Measurements from ENCODE around the gene SPOPL.

Gene SPOPL

DNA sequence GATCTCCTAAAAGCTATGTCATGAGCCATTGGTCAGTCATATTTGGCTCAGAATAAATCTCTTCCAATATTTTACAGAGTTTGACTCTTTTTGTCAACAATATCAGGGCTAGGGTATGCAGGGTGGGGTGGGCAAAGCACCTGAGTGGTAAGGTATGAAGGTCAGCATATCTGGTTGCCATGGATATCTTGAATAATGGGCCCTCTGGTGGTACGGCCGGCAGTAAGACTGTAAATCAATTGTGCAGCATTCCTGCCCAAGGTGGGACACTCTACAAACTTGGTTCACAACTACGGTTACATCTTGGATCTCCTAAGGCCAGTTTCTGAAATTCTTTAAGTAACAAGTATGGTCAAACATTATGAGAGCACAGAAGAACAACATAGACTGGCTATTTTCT, 119.6 kb downstream of the SPOPL start:
- Histone ChIP-seq H3K79me2 (ENCODE audit: insufficient read depth, low read length) (no peaks in the 10 kb centered on the region), H3K4me2 (ENCODE audit: low read depth, low read length, poor library complexity, severe bottlenecking) (no peak overlapping the region), H3K9me3 (ENCODE audit: insufficient read depth, low read length) (no peaks in the 10 kb centered on the region), H3K9me2 (replicated peaks; ENCODE audit: insufficient read depth, low read length) (no peaks in the 10 kb centered on the region), H3K4me3 (ENCODE audit: insufficient read depth, low read length, poor library complexity, severe bottlenecking) (no peak overlapping the region), H2AFZ (ENCODE audit: low read depth, low read length, severe bottlenecking) (no peak overlapping the region), H3K27me3 (ENCODE audit: low read length) (no peaks in the 10 kb centered on the region), H4K20me1 (ENCODE audit: low read depth, low read length) (no peaks in the 10 kb centered on the region), H3F3A (ENCODE audit: insufficient read depth) (no peaks in the 10 kb centered on the region), H3K27ac (ENCODE audit: low read depth, low read length) (no peak overlapping the region), H3K36me3 (ENCODE audit: low read length) (no peaks in the 10 kb centered on the region), H3K9ac (ENCODE audit: low read length) (no peak overlapping the region)
- TF ChIP-seq CTCF (IDR thresholded peaks at IDR 0.05; ENCODE audit: insufficient read depth, low read length, poor library complexity, severe bottlenecking) (no peak), EZH2phosphoT487 (conservative IDR thresholded peaks at IDR 0.05; ENCODE audit: low read length) (no peak)

DNA sequence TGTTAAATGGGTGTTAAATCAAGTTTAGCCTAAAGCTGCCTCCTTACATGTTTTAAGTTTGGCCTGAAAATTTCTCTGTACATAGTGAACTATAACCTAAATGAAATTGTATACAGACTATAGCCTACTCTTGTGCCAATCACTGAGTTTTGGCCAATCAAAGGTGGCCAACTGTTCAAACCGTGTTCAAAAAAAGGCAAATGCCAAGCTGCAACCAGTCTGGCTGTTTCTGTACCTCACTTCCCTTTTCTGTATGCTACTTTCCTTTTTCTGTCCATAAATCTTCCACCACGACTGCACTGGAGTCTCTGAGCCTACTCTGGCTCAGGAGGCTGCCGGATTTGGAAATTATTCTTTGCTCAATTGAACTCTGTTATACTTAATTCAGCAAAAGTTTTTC, 121.0 kb downstream of the SPOPL start:
- Histone ChIP-seq H2AFZ (ENCODE audit: low read depth, low read length, severe bottlenecking) (no peak overlapping the region), H3K79me2 (ENCODE audit: insufficient read depth, low read length) (no peaks in the 10 kb centered on the region), H3K9me3 (ENCODE audit: insufficient read depth, low read length) (no peaks in the 10 kb centered on the region), H3K36me3 (ENCODE audit: low read length) (no peaks in the 10 kb centered on the region), H3K27me3 (ENCODE audit: low read length) (no peaks in the 10 kb centered on the region), H3K9me2 (replicated peaks; ENCODE audit: insufficient read depth, low read length) (no peaks in the 10 kb centered on the region), H3K9ac (ENCODE audit: low read length) (no peak overlapping the region), H3K27ac (ENCODE audit: low read depth, low read length) (no peak overlapping the region), H3F3A (ENCODE audit: insufficient read depth) (no peaks in the 10 kb centered on the region), H3K4me2 (ENCODE audit: low read depth, low read length, poor library complexity, severe bottlenecking) (no peak overlapping the region), H3K4me3 (ENCODE audit: insufficient read depth, low read length, poor library complexity, severe bottlenecking) (no peak overlapping the region), H4K20me1 (ENCODE audit: low read depth, low read length) (no peaks in the 10 kb centered on the region)
- TF ChIP-seq EZH2phosphoT487 (conservative IDR thresholded peaks at IDR 0.05; ENCODE audit: low read length) (no peak), CTCF (IDR thresholded peaks at IDR 0.05; ENCODE audit: insufficient read depth, low read length, poor library complexity, severe bottlenecking) (no peak)
